GM18861 (cell line): Measurements from ENCODE around the gene C1orf185.
"Not testable (repeated sequence)": the region's sequence is repeated elsewhere in the genome, so short reads cannot be mapped to it uniquely, and the experiment has no call there.

ENCODE experiments used
- ATAC-seq: cut with Tn5 transposase; IDR thresholded peaks from one replicate; pipeline ENCODE4 v1.9.1; 2021; ENCODE audit not compliant: unreplicated experiment

C1orf185 gene

DNA sequence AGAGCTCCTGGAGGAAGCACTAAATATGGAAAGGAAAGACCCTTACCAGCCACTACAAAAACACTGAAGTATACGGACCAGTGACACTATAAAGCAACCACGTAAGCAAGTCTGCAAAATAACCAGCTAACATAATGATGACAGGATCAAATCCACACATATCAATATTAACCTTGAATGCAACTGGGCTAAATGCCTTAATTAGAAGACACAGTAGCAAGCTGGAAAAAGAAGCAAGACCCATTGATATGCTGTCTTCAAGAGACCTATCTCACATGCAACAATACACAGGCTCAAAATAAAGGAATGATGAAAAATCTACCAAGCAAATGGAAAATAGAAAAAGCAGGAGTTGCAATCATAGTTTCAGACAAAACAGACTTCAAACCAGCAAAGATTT, 31.0 kb downstream of the C1orf185 start:
- no peak for ATAC-seq

DNA sequence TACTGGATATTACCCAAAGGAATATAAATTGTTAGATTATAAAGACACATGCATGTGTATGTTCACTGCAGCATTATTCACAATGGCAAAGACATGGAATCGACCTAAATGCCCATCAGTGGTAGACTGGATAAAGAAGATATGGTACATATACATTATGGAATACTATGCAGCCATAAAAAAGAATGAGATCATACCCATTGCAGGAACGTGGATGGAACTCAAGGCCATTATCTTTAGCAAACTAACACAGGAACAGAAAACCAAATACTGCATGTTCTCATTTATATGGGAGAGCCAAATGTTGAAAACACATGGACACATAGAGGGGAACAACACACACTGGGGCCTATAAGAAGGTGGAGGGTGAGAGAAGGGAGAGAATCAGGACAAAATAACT, 35.7 kb downstream of the C1orf185 start:
- ATAC-seq = not testable (repeated sequence)

- no peak for ATAC-seq
These were observed 37.4 kb downstream of the C1orf185 start for GRCh38 chr1:51139474-51139873.

- ATAC-seq = no peak
These were observed 45.4 kb downstream of the C1orf185 start for GRCh38 chr1:51147394-51147793.

- ATAC-seq = no peak
These were observed 52.7 kb downstream of the C1orf185 start for GRCh38 chr1:51154776-51155175.

DNA sequence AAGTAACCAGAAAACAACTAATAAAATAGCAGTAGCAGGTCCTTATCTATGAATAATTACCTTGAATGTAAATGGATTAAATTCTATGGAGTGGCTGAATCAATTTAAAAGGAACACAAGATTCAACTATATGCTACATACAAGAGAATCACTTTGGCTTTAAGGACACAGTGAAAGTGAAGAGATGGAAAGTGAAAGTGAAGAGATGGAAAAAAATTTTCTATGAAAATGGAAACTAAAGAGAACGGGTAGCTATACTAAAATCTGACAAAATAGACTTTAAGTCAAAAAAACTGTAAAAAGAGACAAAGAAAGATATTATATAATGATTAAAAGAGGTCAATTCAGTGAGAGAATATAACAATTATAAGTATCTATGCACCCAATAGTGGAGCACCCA, 54.7 kb downstream of the C1orf185 start:
- ATAC-seq = no peak

- no peak for ATAC-seq
These were observed 55.4 kb downstream of the C1orf185 start for GRCh38 chr1:51157395-51157794.

DNA sequence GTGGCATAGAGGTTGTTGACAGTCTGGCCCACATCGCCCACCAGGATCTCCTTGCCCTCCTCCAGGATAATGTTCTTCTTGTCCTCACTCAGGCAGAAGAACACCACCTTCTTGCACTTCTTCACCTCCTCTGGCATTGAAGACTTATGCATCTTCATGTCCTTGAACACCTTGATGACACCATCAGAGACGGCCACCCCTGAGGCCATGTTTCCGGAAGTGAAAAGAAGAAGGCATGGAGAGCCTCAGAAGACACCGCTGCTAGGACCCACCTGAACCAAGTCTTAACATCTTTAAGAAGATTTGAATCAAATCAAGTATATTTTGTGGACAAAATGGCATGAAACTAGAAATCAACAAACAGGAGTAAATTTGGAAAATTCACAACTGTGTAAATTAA, 56.2 kb downstream of the C1orf185 start:
- ATAC-seq = no peak

DNA sequence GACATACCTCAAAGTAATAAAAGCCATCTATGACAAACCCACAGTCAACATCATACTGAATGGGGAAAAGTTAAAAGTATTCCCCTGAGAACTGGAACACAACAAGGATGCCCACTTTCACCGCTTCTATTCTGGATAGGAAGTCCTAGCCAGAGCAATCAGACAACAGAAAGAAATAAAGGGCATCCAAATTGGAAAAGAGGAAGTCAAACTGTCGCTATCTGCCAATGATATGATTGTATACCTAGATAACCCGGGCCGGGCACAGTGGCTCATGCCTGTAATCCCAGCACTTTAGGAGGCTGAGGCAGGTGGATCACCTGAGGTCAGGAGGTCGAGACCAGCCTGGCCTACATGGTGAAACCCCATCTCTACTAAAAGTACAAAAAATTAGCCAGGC, 60.5 kb downstream of the C1orf185 start:
- ATAC-seq = not testable (repeated sequence)

- ATAC-seq = no peak
These were observed 63.5 kb downstream of the C1orf185 start for GRCh38 chr1:51165540-51165939.

- ATAC-seq = no peak
These were observed 66.3 kb downstream of the C1orf185 start for GRCh38 chr1:51168266-51168845.

DNA sequence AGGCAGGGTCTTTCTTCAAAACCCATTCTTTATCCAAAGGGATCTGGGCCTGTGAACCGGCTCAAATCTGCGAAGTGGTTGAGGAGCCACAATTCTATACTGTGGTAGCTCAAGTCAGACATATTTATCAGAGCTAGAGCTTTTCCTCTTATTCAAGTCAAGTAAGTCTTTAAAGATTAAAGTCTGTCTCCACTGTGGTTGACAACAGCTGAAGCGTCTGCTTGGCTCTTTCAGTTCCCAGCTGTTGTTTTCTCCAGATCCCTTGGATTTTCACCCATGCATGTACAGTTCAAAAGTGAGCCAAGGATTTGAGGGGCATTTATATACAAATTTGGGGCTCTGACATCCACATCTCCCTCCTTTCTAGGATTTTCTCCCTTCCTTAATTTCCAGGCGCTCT, 66.9 kb downstream of the C1orf185 start:
- ATAC-seq = no peak

- ATAC-seq = no peak
These were observed 68.3 kb downstream of the C1orf185 start for GRCh38 chr1:51170342-51170741.

- ATAC-seq = no peak
These were observed 70.8 kb downstream of the C1orf185 start for GRCh38 chr1:51172811-51173210.

DNA sequence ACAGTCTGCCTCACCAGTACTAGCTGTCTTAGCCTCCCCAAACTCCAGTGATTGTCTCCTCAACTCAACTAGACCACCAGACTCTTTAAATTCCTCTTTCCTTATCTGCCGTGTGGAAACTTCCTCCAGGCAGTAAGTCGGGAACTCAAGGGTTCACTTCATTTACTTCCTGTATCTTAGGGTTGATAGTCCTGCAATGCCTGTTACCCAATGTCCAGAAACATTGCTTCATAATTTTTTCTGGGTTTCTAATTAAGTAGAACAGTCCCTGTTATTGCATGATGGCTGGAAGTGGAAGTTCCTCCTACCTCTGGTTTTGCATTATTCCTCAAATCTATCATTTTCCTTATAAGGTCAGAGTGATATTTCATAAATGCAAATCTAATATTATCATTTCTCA, 73.2 kb downstream of the C1orf185 start:
- no peak for ATAC-seq

DNA sequence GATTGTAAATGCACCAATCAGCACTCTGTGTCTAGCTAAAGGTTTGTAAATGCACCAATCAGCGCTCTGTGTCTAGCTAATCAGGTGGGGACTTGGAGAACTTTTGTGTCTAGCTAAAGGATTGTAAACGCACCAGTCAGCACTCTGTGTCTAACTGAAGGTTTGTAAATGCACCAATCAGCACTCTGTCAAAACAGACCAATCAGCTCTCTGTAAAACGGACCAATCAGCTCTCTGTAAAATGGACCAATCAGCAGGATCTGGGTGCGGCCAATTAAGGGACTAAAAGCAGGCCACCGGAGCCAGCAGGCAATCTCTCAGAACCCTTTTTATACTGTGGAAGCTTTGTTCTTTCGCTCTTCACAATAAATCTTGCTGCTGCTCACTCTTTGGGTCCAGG, 76.0 kb downstream of the C1orf185 start:
- ATAC-seq = not testable (repeated sequence)

DNA sequence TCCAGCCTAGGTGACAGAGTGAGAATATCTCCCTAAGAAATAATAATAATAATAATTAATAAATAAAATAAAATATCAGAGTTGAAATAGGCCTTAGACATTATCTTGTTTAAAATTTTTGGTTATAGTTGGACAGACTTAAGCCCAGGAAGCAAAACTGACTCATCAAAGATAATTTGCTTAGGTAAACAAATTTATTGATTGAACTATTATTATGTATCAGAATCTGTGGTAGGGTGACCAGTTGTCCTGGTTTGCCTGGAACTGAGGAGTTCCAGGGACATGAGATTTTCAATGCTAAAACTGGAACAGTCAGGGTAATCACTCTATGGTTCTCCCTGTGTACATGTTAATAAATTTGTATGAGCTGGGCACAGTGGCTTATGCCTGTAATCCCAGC, 86.2 kb downstream of the C1orf185 start:
- ATAC-seq = no peak

DNA sequence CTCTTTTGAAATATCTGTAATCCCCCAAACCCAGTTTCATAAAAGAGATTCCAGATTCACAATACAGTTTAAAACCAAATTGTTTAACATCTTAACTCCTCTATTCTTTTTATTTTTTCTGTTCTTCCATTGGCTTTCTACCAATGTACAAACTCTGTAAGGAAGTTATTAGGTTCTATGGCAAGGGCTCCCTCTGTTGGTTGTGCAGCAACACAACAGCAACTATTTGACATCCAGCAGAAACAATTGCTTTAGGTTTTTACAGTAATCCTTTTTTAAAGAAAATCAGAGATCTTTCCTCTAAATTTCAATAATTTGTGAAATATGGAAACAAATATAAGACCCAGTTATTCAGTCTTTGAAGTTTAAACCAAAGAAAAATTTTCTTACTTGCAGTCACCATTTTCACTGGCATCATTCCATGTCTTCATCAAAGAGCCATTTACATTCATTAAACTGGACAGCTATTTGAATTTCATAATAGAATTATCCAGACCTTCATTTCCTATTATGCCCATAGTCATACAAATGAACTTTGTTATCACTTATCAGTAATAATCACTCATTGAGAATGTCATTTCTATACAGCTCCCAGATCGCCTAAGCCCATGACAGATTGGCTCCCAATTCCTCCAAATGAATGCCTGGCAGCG, 87.5 kb downstream of the C1orf185 start:
- ATAC-seq = no peak

DNA sequence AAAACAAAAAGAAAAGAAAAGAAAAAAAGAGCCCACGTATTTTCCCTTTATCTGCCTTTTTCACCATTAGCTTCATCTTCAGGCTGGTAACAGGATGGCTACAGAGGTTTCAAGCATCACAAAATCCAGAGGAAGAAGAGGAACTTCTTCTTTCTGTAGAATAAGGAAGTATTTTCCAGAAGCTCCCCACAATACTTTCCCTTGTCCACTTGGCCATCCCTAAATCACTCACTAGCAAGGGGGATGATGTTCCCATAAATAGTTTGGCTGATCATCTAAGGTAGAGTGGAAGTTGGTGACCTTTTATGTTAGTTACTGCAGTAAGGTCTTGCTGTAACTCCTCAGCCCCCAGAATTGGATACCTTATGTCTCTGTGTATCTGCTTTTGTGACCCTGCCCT, 88.9 kb downstream of the C1orf185 start:
- no peak for ATAC-seq

GRCh38 chr1:51192213-51192843, 90.3 kb downstream of the C1orf185 start:
- no peak for ATAC-seq

DNA sequence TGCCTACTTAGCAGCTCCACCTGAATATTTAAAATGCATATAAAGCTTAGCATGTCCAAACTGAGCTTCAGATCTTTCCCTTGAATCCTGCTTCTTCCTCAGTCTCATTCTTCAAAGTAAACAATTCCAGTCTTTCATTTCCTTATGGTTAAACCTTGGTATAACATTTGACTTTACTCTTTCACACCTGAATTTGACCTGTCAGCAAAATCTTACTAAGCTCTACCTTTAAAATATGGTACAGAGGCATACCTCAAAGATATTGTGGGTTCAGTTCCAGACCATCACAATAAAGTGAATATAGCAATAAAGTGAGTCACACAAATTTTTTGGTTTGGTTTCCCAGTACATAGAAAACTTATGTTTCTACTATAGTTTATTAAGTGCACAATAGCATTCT, 91.5 kb downstream of the C1orf185 start:
- ATAC-seq = no peak
